ENCODE results near the gene HOXD8.

The HOXD8 gene

DNA sequence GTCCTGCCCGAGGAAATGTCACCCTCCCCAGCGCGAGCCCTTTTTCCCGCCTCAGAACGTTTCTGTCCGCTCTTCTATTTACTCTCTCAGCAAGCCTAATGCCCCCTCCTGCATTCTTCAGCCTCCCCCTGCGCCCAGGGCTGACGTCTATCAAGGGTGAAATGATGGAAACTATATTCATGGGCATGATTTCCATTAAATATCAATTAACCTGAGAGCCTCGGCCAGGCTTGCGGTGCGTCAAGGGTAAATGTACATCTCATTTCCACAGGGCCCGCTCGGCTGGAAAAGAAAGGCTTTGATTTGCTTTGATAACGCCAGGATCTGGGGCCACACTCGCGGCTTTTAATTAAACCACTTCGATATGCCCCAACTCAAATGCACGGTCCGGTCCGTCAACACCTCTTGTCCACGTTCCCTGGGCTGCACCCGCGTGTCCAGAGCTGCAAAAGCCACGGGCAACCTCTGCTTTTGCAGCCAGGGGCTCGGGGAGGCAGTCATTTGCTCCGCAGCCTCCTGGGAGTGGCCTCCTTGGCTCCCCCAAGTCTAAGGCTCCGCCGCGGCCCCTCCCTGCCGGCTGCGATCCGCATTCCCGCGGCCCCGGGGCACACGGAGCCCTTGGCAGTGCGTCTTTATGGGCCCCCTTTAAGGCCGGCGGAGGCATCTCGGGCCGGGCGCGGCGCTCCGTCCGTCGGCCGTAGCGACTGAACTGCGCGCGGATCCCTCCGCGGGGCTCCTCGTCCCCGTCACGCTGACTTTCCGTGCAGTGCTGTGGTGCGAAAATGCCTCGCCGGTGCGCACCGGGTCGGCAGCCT, at the start of gene HOXD8:
HOXD8 (plus strand) TSS at position 724 of the 815 bp plus-strand sequence. CDS start 662 bp downstream, outside the sequence.
- TF ChIP-seq ZNF384 (IDR thresholded peaks at IDR 0.05) = no peak
- TF ChIP-seq FOXA1 (IDR thresholded peaks at IDR 0.05) = no peak
- TF ChIP-seq, protein P1, sequence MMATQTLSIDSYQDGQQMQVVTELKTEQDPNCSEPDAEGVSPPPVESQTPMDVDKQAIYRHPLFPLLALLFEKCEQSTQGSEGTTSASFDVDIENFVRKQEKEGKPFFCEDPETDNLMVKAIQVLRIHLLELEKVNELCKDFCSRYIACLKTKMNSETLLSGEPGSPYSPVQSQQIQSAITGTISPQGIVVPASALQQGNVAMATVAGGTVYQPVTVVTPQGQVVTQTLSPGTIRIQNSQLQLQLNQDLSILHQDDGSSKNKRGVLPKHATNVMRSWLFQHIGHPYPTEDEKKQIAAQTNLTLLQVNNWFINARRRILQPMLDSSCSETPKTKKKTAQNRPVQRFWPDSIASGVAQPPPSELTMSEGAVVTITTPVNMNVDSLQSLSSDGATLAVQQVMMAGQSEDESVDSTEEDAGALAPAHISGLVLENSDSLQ (IDR thresholded peaks at IDR 0.05) = 0 out of 2 replicates have a peak, but pooled peaks have one; percentile 22
- peak; percentile 83 for TF ChIP-seq TARDBP (IDR thresholded peaks at IDR 0.05)
- TF ChIP-seq L3MBTL2 (conservative IDR thresholded peaks at IDR 0.05) = peak; percentile 83
- TF ChIP-seq SUZ12 (IDR thresholded peaks at IDR 0.05) = no peak
- TF ChIP-seq CTBP1 (IDR thresholded peaks at IDR 0.05; ENCODE audit: borderline replicate concordance) = peak; percentile 69
- DNase-seq (ENCODE audit: extremely low spot score) = no peak
- POLR2A ChIA-PET = interaction anchor here (1.4 to 5.4 kb wide), 2 partner anchors 24 to 499 kb away, joined by 3 to 35 read pairs; partner anchors contain the start of gene HOXD11
- CTCF ChIA-PET = no interaction called here

DNA sequence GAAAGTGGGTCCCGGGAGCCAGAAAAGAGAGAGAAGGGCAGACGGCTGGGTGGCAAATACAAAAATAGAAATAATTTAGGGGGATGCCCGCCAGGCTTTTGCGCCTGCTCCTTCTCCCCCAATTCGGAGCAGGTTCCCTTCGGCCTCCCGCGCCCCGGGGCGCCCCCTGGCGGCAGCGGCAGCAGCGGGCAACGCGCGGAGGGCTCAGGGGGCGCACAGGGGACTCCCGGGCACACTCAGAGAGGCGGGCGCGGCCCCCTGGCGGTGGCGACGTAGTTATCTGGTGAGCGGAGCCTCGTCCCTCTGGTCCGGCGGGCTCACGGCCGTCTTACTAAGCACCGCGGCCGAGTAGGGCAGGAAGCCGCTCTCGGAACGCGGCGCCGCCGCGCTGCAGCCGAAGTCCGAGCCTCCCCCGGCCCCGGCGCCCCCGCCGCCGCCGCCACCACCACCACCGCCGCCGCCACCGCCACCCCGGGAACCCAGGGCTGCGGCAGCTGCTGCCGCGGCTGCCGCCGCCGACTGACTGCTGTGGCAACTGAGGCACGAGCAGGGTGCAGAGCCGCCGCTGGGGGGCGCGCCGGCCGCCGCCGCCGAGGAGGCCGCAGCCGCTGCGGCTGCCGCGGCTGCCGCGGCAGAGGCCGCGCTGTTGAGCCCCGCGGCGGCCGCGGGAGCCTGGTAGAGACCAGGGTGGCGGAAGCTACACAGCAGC, 49.5 kb upstream of the HOXD8 start:
- DNase-seq (ENCODE audit: extremely low spot score) = peak; percentile 87

DNA sequence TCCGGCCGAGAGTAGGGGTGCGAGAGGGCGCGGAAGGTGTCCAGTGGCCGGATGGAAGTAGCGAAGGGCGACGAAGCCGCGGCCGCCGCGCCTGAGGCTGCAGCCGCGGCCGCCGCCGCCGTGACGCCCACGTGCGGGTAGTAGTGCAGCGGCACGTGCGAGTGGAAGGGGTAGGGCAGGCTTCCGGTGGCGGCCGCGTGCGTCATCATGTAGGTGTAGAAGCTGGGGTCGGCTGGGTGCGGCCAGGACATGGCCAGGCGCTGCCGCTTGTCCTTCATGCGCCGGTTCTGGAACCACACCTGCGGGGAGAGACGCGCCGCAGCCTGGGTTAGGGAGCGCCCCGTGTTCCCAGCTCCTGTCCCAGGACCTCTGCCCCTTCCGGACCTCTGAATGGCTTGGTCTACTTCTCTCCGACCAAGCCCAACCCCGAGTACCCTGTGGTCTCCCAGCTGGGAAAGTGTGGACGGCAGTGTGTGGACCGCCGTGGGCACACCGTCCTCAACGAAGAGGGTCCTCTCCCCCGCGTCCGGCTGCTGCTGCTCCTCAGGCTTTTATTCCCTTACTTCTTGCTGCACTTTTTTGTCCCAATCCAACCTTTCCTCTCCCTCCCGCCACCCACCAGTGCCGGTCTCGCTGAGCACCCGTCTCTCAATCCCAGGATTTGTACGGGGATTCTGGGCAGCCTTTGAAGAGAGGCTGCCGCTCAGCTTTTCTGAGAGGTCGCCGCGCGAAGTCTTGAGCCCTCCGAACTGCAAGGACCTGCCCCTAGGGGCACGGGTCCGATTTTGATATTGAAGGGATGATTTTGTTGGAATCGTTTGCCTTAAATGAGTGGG, 48.7 kb upstream of the HOXD8 start:
- ChIA-PET POLR2A (interaction anchor here (2.2 to 2.8 kb wide), 2 partner anchors 15 to 79 kb away, joined by 9 to 11 read pairs; partner anchors contain the start of gene LNPK), CTCF (interaction anchor here (0.6 to 1.9 kb wide), 6 partner anchors 12 to 391 kb away, joined by 3 to 9 read pairs (median 4); no protein-coding TSS in a partner anchor)
- peak; percentile 84 for TF ChIP-seq L3MBTL2 (conservative IDR thresholded peaks at IDR 0.05)
- no peak for TF ChIP-seq CTBP1 (IDR thresholded peaks at IDR 0.05; ENCODE audit: borderline replicate concordance)
- no peak for DNase-seq (ENCODE audit: extremely low spot score)

More for the DNA sequence above, 49.5 kb upstream of the HOXD8 start:
- TF ChIP-seq ARNT (IDR thresholded peaks at IDR 0.05) = no peak
- no peak for TF ChIP-seq SUZ12 (IDR thresholded peaks at IDR 0.05)
- no peak for TF ChIP-seq ELF4 (IDR thresholded peaks at IDR 0.05)
- no peak for TF ChIP-seq FOXM1 (IDR thresholded peaks at IDR 0.05; ENCODE audit: borderline replicate concordance)
- no peak for TF ChIP-seq BHLHE40 (IDR thresholded peaks at IDR 0.05; ENCODE audit: borderline replicate concordance)
- ChIA-PET POLR2A (interaction anchor here (0.7 to 2.8 kb wide), 3 partner anchors 13 to 78 kb away, joined by 3 to 11 read pairs (median 9); partner anchors contain the start of genes HOXD13 and LNPK), CTCF (interaction anchor here (0.5 to 1.9 kb wide), 11 partner anchors 11 to 1383 kb away, joined by 3 to 9 read pairs (median 4); no protein-coding TSS in a partner anchor)

DNA sequence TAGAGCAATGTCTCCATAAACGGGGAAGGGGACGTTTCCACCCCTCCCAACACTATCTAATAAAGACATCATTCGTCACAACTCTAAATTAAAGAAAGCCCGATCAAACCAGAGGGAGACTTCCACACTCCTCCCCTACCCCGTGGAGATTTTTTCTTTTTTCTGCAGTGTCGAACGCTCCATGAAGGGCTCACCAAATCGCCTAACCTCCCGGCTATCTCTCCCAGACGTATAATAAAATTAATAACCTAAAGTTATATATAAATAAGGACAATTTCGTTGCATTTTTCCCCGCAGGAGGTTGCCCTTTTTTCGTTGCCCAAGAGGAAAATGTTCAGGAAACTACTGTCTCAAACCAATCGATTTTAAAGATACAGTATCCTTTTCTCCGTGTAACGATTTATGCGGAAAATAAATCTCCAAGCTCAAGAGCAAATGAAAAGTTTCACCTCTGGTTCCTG, 48.1 kb upstream of the HOXD8 start:
- POLR2A ChIA-PET = interaction anchor here (2.8 kb wide), 1 partner anchor 15 kb away, joined by 11 read pairs; no protein-coding TSS in a partner anchor
- no peak for DNase-seq (ENCODE audit: extremely low spot score)
- CTCF ChIA-PET = interaction anchor here (1.1 to 1.4 kb wide), 2 partner anchors 18 to 391 kb away, joined by 4 to 7 read pairs; no protein-coding TSS in a partner anchor
- TF ChIP-seq HDGF (IDR thresholded peaks at IDR 0.05; ENCODE audit: borderline replicate concordance) = no peak
- TF ChIP-seq NFRKB (IDR thresholded peaks at IDR 0.05) = no peak
- TF ChIP-seq TARDBP (IDR thresholded peaks at IDR 0.05) = no peak
- no peak for TF ChIP-seq ELF4 (IDR thresholded peaks at IDR 0.05)
- no peak for TF ChIP-seq BHLHE40 (IDR thresholded peaks at IDR 0.05; ENCODE audit: borderline replicate concordance)

DNA sequence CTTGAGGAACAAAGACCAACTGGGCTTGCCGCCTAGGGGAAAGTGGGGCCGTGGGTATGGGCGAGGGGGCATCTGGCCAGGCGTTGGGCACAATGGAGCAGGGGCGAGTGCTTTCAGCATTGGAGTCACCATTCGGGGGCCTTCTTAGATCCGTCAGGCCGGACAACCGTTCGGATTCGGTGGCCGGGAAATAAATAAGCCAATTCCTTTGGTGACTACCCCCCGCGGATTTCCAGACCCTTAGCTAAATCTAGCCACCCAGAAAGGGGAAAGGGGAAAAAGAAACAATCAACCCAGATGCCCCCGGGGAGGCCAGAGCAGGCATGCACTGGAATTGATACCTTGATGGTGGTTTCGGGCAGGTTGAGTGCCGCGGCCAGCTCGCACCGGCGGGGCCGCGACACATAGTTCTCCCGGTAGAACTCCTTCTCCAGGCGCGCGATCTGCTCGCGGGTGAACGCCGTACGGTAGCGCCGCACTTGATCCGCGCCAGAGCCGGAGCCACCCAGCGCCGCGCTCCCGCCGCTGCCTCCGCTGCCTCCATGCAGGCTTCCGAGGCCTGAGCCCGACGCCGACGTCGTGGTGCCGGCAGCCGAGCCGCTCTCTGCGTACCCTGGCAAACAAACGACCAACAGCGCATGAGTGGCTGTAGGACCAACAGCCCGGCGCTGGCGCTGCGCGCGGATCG, 47.5 kb upstream of the HOXD8 start:
- CTCF ChIA-PET = no interaction called here
- DNase-seq (ENCODE audit: extremely low spot score) = no peak
- POLR2A ChIA-PET = no interaction called here

More for the DNA sequence above, 47.5 kb upstream of the HOXD8 start:
- TF ChIP-seq ARNT (IDR thresholded peaks at IDR 0.05) = no peak
- no peak for TF ChIP-seq SP1 (IDR thresholded peaks at IDR 0.05)
- no peak for TF ChIP-seq BHLHE40 (IDR thresholded peaks at IDR 0.05; ENCODE audit: borderline replicate concordance)
- TF ChIP-seq HDGF (IDR thresholded peaks at IDR 0.05; ENCODE audit: borderline replicate concordance) = no peak
- TF ChIP-seq SUZ12 (IDR thresholded peaks at IDR 0.05) = no peak
- no peak for TF ChIP-seq FOXK2 (IDR thresholded peaks at IDR 0.05)
- no peak for TF ChIP-seq TARDBP (IDR thresholded peaks at IDR 0.05)
- no peak for TF ChIP-seq FOXM1 (IDR thresholded peaks at IDR 0.05; ENCODE audit: borderline replicate concordance)
- TF ChIP-seq, protein P1 (IDR thresholded peaks at IDR 0.05) = no peak
- no peak for TF ChIP-seq CTBP1 (IDR thresholded peaks at IDR 0.05; ENCODE audit: borderline replicate concordance)
- TF ChIP-seq ZNF384 (IDR thresholded peaks at IDR 0.05) = no peak
- no peak for TF ChIP-seq LEF1 (IDR thresholded peaks at IDR 0.05; ENCODE audit: borderline replicate concordance)
- TF ChIP-seq L3MBTL2 (conservative IDR thresholded peaks at IDR 0.05) = no peak
- no peak for TF ChIP-seq ELF4 (IDR thresholded peaks at IDR 0.05)
- TF ChIP-seq NFRKB (IDR thresholded peaks at IDR 0.05) = no peak
- no peak for TF ChIP-seq FOXA1 (IDR thresholded peaks at IDR 0.05)
